ENCODE measurements around the gene ETS1.

ETS1 gene

DNA sequence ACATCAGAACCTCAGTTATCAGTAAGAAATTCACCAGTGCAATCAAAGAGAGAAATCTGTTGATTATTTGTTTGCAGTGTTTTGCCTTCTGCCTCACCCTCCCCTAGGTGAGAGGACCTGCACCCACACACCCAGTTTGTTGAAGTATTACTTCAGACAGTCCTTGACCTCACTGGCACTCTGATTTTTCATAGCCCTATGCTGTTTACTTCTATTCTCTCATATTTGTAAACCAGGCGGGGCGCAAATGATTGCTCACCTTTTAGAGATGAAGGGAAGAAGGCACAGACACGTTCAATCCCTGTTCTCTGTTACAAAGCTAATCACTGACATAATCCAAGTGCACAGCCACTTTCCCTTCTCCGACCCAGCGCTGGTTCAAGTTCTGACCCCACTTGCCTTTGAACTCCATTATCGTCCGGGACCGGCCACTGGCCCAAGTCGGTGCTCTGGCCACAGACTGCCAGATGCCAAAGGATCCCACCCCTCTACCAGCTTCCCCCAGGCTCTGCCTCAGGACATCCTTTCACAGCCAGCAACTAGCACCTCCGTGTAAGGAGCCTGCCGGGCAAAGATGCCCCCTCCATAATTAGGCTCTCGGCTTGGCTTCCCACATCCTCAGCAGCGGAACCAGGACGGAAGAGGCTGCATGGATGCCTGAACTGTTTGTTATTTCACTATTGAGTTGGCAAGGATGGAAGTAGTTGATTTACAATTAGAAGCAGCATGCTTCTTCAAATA lies 1.7 kb downstream of the ETS1 start:
- peaks cover 12% of the 10 kb centered on the region for H3K4me1 ChIP-seq (ENCODE audit: insufficient read depth, poor library complexity, severe bottlenecking)
- H3K4me3 ChIP-seq (ENCODE audit: severe bottlenecking): no peak overlapping the region
- no peaks in the 10 kb centered on the region for H3K36me3 ChIP-seq (ENCODE audit: low read depth)
- ATAC-seq (ENCODE audit: low read depth) (no peak), DNase-seq (ENCODE audit: low spot score) (no peak)
- TF ChIP-seq, protein P1, sequence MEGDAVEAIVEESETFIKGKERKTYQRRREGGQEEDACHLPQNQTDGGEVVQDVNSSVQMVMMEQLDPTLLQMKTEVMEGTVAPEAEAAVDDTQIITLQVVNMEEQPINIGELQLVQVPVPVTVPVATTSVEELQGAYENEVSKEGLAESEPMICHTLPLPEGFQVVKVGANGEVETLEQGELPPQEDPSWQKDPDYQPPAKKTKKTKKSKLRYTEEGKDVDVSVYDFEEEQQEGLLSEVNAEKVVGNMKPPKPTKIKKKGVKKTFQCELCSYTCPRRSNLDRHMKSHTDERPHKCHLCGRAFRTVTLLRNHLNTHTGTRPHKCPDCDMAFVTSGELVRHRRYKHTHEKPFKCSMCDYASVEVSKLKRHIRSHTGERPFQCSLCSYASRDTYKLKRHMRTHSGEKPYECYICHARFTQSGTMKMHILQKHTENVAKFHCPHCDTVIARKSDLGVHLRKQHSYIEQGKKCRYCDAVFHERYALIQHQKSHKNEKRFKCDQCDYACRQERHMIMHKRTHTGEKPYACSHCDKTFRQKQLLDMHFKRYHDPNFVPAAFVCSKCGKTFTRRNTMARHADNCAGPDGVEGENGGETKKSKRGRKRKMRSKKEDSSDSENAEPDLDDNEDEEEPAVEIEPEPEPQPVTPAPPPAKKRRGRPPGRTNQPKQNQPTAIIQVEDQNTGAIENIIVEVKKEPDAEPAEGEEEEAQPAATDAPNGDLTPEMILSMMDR (IDR thresholded peaks at IDR 0.05; ENCODE audit: poor library complexity, severe bottlenecking): no peak
- no peaks in the 10 kb centered on the region for H3K27me3 ChIP-seq (ENCODE audit: insufficient read depth, poor library complexity, severe bottlenecking)
- H3K9me3 ChIP-seq (ENCODE audit: severe bottlenecking): no peaks in the 10 kb centered on the region
- no peak overlapping the region for H3K27ac ChIP-seq (ENCODE audit: poor library complexity, severe bottlenecking)

DNA sequence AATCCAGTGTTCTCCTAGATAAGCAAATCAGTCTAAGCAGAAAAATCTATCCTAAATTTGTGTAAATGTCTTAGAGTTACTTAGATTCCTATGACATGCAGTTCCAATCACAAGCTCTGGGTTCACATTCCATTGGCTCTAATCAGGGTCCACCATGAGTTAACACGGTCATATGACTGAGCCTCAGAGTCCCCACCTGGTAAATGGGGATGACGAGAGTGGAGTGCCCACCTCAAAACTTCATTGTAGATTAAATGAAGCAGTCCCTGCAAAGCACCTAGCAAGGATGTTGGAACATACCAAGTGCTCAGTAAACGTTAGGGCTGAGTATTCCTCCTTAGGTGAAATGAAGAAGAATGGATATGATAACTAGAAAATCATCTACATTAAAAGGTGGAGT lies 3.1 kb downstream of the ETS1 start:
- H3K4me3 ChIP-seq (ENCODE audit: severe bottlenecking): no peak overlapping the region
- H3K27ac ChIP-seq (ENCODE audit: poor library complexity, severe bottlenecking): no peak overlapping the region
- ATAC-seq (ENCODE audit: low read depth): no peak
- no peaks in the 10 kb centered on the region for H3K36me3 ChIP-seq (ENCODE audit: low read depth)
- DNase-seq (ENCODE audit: low spot score): no peak
- no peaks in the 10 kb centered on the region for H3K27me3 ChIP-seq (ENCODE audit: insufficient read depth, poor library complexity, severe bottlenecking)
- TF ChIP-seq, protein P1 (IDR thresholded peaks at IDR 0.05; ENCODE audit: poor library complexity, severe bottlenecking): no peak
- no peaks in the 10 kb centered on the region for H3K9me3 ChIP-seq (ENCODE audit: severe bottlenecking)
- peaks cover 14% of the 10 kb centered on the region for H3K4me1 ChIP-seq (ENCODE audit: insufficient read depth, poor library complexity, severe bottlenecking)

GRCh38 chr11:128582496-128583366 lies 4.6 kb downstream of the ETS1 start:
- H3K4me3 ChIP-seq (ENCODE audit: severe bottlenecking): no peak overlapping the region
- peak; percentile 80 for DNase-seq (ENCODE audit: low spot score)
- no peaks in the 10 kb centered on the region for H3K36me3 ChIP-seq (ENCODE audit: low read depth)
- TF ChIP-seq, protein P1 (IDR thresholded peaks at IDR 0.05; ENCODE audit: poor library complexity, severe bottlenecking): no peak
- ATAC-seq (ENCODE audit: low read depth): peak; percentile 99
- H3K27me3 ChIP-seq (ENCODE audit: insufficient read depth, poor library complexity, severe bottlenecking): no peaks in the 10 kb centered on the region
- peaks cover 14% of the 10 kb centered on the region for H3K4me1 ChIP-seq (ENCODE audit: insufficient read depth, poor library complexity, severe bottlenecking)
- H3K9me3 ChIP-seq (ENCODE audit: severe bottlenecking): no peaks in the 10 kb centered on the region
- H3K27ac ChIP-seq (ENCODE audit: poor library complexity, severe bottlenecking): no peak overlapping the region

- no peaks in the 10 kb centered on the region for H3K36me3 ChIP-seq (ENCODE audit: low read depth)
- ATAC-seq (ENCODE audit: low read depth) (no peak), DNase-seq (ENCODE audit: low spot score) (no peak)
- H3K9me3 ChIP-seq (ENCODE audit: severe bottlenecking): no peaks in the 10 kb centered on the region
- H3K4me1 ChIP-seq (ENCODE audit: insufficient read depth, poor library complexity, severe bottlenecking): peaks cover 14% of the 10 kb centered on the region
- no peak overlapping the region for H3K27ac ChIP-seq (ENCODE audit: poor library complexity, severe bottlenecking)
- TF ChIP-seq, protein P1 (IDR thresholded peaks at IDR 0.05; ENCODE audit: poor library complexity, severe bottlenecking): no peak
- H3K27me3 ChIP-seq (ENCODE audit: insufficient read depth, poor library complexity, severe bottlenecking): no peaks in the 10 kb centered on the region
- H3K4me3 ChIP-seq (ENCODE audit: severe bottlenecking): no peak overlapping the region
Observed at GRCh38 chr11:128581561-128582272, 5.6 kb downstream of the ETS1 start.
